ENCODE measurements around the gene PPP1R7. TPM values are rescaled to one million over a fixed set of nuclear protein-coding genes. Genes with fewer than 3 reads are reported as not detected.

The PPP1R7 gene
- total RNA-seq, 1 experiment from 2014 or later = 45.4 TPM

- ChIA-PET POLR2A (no interaction called here), RAD21 (ENCODE audit: low non-redundant PET in 1 of 2, low total read pairs in 2 of 2, uncharacterized antibody in 2 of 2, unreplicated experiment in 2 of 2) (no interaction called here), CTCF (no interaction called here)
- DNase-seq (ENCODE audit: low read depth, low spot score) (no peak), ATAC-seq (no peak)
- Histone ChIP-seq H2AFZ (ENCODE audit: low read depth, low read length, poor library complexity, severe bottlenecking) (no peak overlapping the region), H3K36me3 (ENCODE audit: control insufficient read depth in 1 of 2, insufficient read depth in 2 of 2, low read length in 2 of 2) (peaks cover 55 to 64% of the 10 kb centered on the region in 2 experiments), H3K4me2 (ENCODE audit: low read length) (no peak overlapping the region), H3K9me2 (ENCODE audit: insufficient read depth) (no peaks in the 10 kb centered on the region), H3K79me2 (ENCODE audit: insufficient read depth, low read length) (no peaks in the 10 kb centered on the region), H3K9ac (ENCODE audit: low read length) (no peak overlapping the region), H3K9me3 (ENCODE audit: control insufficient read depth in 1 of 2, insufficient read depth in 1 of 2, low read depth in 1 of 2, low read length in 2 of 2) (no peaks in the 10 kb centered on the region), H3K4me1 (ENCODE audit: control insufficient read depth in 1 of 2, insufficient read depth in 2 of 2, low read length in 2 of 2) (no peaks in the 10 kb centered on the region), H3K4me3 (replicated peaks in 1 of 2; ENCODE audit: low read depth in 1 of 2, low read length in 2 of 2) (no peak overlapping the region), H4K20me1 (ENCODE audit: insufficient read depth) (no peaks in the 10 kb centered on the region), H3K27me3 (ENCODE audit: insufficient read depth, low read length) (no peaks in the 10 kb centered on the region), H3K27ac (ENCODE audit: low read depth, low read length) (no peak overlapping the region)
- BruUV-seq (replicated peaks) = no TSS peak
- TF ChIP-seq ZFX (IDR thresholded peaks at IDR 0.05) (no peak), RAD21 (IDR thresholded peaks at IDR 0.05; ENCODE audit: low read depth) (no peak), SIN3A (IDR thresholded peaks at IDR 0.05; ENCODE audit: low read depth) (no peak)
- intact Hi-C loops (cut with micrococcal nuclease) = no loop called here
These were observed 80.2 kb downstream of the PPP1R7 start for GRCh38 chr2:241230435-241230834.

DNA sequence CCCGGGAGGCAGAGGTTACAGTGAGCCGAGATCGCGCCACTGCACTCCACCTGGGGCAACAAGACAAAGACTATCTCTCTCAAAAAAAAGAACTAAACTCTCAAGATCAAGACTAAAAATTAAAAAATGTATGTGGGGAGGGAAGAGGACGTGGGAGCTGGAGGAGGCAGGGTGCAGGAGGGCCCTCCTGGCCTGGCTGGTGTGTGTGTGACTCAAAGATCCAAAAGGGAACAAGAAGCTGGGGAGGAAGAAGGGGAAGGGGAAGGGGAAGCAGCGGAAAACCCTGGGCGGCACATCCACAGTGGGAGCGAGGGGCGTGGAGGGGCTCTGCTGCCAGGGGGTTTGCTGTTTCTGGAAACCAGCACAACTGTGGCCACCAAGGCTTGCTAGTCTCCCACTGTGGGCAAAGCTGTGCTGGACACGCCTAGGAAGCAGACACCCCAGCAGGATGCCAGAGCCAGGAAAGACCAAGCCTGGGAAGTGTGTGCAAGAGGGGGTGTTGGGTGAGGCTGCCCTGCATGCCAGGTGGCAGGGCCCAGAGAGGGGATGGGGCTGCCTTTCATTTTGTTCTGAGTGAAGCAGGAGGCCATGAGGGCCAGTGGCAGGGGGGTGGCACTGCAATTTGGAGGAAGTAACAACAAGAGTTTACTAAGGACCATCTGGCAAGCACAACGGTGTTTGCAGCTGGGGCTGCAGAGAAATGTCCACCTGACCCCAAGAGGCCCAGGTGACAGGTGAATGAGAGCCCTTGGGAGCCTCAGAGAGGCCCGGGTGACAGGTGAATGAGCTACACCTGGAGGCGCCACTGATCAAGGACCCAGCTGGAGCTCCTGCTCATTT, 82.7 kb downstream of the PPP1R7 start:
- ATAC-seq = no peak
- BruUV-seq (replicated peaks) = no TSS peak
- H3K9ac ChIP-seq (ENCODE audit: low read length) = no peak overlapping the region
- TF ChIP-seq RAD21 (IDR thresholded peaks at IDR 0.05; ENCODE audit: low read depth) (no peak), ELF1 (IDR thresholded peaks at IDR 0.05; ENCODE audit: borderline replicate concordance, low read depth) (no peak), YY1 (IDR thresholded peaks at IDR 0.05; ENCODE audit: extremely low read depth, insufficient replicate concordance, low read depth, low read length) (no peak), ZFX (IDR thresholded peaks at IDR 0.05) (no peak), CBX3 (IDR thresholded peaks at IDR 0.05; ENCODE audit: low read depth) (no peak), TCF7L2 (IDR thresholded peaks at IDR 0.05; ENCODE audit: borderline replicate concordance, extremely low read depth, insufficient read depth, insufficient read length) (no peak), EZH2 (IDR thresholded peaks at IDR 0.05) (no peak), MAX (IDR thresholded peaks at IDR 0.05) (no peak), POLR2A (IDR thresholded peaks at IDR 0.05; ENCODE audit: borderline replicate concordance, extremely low read depth, insufficient read depth, insufficient read length) (no peak), POLR2AphosphoS5 (IDR thresholded peaks at IDR 0.05; ENCODE audit: low read depth, low read length) (no peak), ATF3 (IDR thresholded peaks at IDR 0.05) (no peak), CEBPB (IDR thresholded peaks at IDR 0.05; ENCODE audit: low read depth) (no peak)
- TF ChIP-seq, protein P1, sequence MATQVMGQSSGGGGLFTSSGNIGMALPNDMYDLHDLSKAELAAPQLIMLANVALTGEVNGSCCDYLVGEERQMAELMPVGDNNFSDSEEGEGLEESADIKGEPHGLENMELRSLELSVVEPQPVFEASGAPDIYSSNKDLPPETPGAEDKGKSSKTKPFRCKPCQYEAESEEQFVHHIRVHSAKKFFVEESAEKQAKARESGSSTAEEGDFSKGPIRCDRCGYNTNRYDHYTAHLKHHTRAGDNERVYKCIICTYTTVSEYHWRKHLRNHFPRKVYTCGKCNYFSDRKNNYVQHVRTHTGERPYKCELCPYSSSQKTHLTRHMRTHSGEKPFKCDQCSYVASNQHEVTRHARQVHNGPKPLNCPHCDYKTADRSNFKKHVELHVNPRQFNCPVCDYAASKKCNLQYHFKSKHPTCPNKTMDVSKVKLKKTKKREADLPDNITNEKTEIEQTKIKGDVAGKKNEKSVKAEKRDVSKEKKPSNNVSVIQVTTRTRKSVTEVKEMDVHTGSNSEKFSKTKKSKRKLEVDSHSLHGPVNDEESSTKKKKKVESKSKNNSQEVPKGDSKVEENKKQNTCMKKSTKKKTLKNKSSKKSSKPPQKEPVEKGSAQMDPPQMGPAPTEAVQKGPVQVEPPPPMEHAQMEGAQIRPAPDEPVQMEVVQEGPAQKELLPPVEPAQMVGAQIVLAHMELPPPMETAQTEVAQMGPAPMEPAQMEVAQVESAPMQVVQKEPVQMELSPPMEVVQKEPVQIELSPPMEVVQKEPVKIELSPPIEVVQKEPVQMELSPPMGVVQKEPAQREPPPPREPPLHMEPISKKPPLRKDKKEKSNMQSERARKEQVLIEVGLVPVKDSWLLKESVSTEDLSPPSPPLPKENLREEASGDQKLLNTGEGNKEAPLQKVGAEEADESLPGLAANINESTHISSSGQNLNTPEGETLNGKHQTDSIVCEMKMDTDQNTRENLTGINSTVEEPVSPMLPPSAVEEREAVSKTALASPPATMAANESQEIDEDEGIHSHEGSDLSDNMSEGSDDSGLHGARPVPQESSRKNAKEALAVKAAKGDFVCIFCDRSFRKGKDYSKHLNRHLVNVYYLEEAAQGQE (IDR thresholded peaks at IDR 0.05; ENCODE audit: low read depth) = no peak

More for the DNA sequence above, 82.7 kb downstream of the PPP1R7 start:
- no peak overlapping the region for H2AFZ ChIP-seq (ENCODE audit: low read depth, low read length, poor library complexity, severe bottlenecking)
- no peak overlapping the region for H3K4me3 ChIP-seq (replicated peaks in 1 of 2; ENCODE audit: low read depth in 1 of 2, low read length in 2 of 2)
- no peaks in the 10 kb centered on the region for H3K27me3 ChIP-seq (ENCODE audit: insufficient read depth, low read length)
- no peak for DNase-seq (ENCODE audit: low read depth, low spot score)
- intact Hi-C loops (cut with micrococcal nuclease) = no loop called here
- H3K9me2 ChIP-seq (ENCODE audit: insufficient read depth) = no peaks in the 10 kb centered on the region
- no peak overlapping the region for H3K27ac ChIP-seq (ENCODE audit: low read depth, low read length)
- H3K9me3 ChIP-seq (ENCODE audit: control insufficient read depth in 1 of 2, insufficient read depth in 1 of 2, low read depth in 1 of 2, low read length in 2 of 2) = no peaks in the 10 kb centered on the region
- ChIA-PET POLR2A (no interaction called here), RAD21 (ENCODE audit: low non-redundant PET in 1 of 2, low total read pairs in 2 of 2, uncharacterized antibody in 2 of 2, unreplicated experiment in 2 of 2) (no interaction called here), CTCF (no interaction called here)
- peaks cover 70 to 83% of the 10 kb centered on the region in 2 experiments for H3K36me3 ChIP-seq (ENCODE audit: control insufficient read depth in 1 of 2, insufficient read depth in 2 of 2, low read length in 2 of 2)
- H3K4me2 ChIP-seq (ENCODE audit: low read length) = no peak overlapping the region
- H3K79me2 ChIP-seq (ENCODE audit: insufficient read depth, low read length) = peaks cover under 1% of the 10 kb centered on the region; the same call in 1 of the 2 replicates
- H3K4me1 ChIP-seq (ENCODE audit: control insufficient read depth in 1 of 2, insufficient read depth in 2 of 2, low read length in 2 of 2) = no peaks in the 10 kb centered on the region
- H4K20me1 ChIP-seq (ENCODE audit: insufficient read depth) = no peaks in the 10 kb centered on the region

Data from HCT116 (cell line).